GM12872 (cell line): Measurements from ENCODE around the gene UBL4B.

ENCODE experiments used
- TF ChIP-seq, protein P1 (sequence below): IDR thresholded peaks from 3 replicates; pipeline ENCODE4 v1.5.1; 2011; ENCODE audit warnings: low read depth, mild to moderate bottlenecking, low read length, moderate library complexity; ENCODE audit not compliant: insufficient read depth

Gene UBL4B

DNA sequence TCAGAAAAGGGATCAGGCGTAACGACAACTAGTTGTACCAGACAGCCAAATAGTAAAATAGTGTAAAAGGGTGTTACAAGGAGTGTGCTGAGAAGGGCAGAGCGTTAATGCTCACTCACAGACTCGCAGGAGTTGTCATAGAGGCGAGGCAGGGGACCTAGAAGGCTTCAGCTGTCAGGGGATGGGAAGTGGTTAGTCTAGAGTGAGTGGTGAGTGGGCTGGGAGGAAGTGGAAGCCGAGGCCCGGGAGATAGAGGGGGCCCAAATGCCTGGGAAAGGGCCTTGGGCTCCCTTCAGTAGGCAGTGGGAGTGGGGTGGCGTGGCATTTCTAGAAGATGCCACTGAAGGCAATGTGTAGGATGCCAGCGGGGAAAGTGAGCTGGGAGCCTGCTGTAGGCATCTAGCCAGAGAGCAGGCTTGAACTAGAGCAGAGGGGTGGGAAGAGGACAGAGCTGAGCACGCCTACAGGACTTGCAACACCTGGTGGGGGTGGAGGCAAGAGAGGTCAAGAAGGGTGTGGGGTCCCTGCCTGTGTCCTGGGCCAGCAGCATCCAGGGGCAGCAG lies 48.4 kb downstream of the UBL4B start:
- TF ChIP-seq, protein P1, sequence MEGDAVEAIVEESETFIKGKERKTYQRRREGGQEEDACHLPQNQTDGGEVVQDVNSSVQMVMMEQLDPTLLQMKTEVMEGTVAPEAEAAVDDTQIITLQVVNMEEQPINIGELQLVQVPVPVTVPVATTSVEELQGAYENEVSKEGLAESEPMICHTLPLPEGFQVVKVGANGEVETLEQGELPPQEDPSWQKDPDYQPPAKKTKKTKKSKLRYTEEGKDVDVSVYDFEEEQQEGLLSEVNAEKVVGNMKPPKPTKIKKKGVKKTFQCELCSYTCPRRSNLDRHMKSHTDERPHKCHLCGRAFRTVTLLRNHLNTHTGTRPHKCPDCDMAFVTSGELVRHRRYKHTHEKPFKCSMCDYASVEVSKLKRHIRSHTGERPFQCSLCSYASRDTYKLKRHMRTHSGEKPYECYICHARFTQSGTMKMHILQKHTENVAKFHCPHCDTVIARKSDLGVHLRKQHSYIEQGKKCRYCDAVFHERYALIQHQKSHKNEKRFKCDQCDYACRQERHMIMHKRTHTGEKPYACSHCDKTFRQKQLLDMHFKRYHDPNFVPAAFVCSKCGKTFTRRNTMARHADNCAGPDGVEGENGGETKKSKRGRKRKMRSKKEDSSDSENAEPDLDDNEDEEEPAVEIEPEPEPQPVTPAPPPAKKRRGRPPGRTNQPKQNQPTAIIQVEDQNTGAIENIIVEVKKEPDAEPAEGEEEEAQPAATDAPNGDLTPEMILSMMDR = no peak

DNA sequence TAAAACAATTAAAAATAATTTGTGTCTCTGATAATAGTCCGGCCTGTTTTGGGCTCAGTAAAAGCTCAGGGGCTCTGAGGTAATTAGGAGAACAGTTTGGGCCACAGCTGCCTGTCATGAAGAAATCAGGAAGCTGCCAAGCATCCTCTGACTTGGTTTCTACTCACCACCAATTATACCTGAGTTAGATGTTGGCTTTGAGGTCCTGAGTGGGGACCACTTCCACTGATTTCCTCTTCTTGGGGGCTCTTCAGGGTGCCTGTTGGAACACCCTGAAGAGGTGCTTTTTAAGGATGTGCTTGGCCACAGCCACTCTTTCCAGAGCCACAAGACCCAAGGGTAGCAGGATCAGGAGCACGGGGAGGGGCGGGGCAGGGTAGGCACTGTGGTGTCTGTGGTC lies 48.9 kb downstream of the UBL4B start:
- TF ChIP-seq, protein P1 = no peak

DNA sequence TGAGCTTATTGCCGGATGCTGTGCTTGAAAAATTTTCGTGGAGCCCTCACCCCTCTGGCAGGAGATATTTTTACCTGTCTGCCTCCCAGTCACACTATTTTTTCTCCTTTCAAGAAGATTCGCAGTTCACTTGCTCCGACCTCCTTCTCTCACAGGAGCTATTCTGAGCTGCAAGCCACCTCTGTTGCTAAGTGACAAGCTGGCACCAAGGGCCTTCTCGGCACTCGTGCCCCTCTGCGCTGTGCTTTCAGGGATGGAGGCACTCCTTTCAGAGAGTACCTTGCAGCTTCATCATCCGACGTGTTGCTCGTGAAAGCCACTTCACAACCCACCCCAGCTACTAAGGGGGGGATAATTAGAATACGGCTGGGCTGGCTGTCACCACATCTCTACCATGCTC lies 49.6 kb downstream of the UBL4B start:
- TF ChIP-seq, protein P1 = no peak
